Vagina (tissue), 2 donors: ENCODE data around the gene EWSR1.
A peak's percentile ranks its signal among the peaks of the same experiment; 100 is the strongest.

ENCODE experiments used
- POLR2AphosphoS5 ChIP-seq, 2 donors: sonication (generic); formaldehyde crosslinking; IDR thresholded peaks; one replicate each; pipeline ENCODE4 v1.9.0; 2017; ENCODE audit warnings: antibody characterized with exemption in 2 of 2, mild to moderate bottlenecking in 2 of 2, low read depth in 1 of 2; ENCODE audit not compliant: insufficient read depth in 1 of 2
- TF ChIP-seq, protein P1 (sequence below), 3 experiments: fragments of 450-650 bp in 2 of 3; fragments of 200-600 bp in 1 of 3; sonication (generic) in 1 of 3; IDR thresholded peaks; one replicate each; pipeline ENCODE4 v1.5.1; 2017 to 2019; ENCODE audit warnings: antibody characterized with exemption in 3 of 3, mild to moderate bottlenecking in 2 of 3, moderate library complexity in 2 of 3

- TF ChIP-seq, protein P1, sequence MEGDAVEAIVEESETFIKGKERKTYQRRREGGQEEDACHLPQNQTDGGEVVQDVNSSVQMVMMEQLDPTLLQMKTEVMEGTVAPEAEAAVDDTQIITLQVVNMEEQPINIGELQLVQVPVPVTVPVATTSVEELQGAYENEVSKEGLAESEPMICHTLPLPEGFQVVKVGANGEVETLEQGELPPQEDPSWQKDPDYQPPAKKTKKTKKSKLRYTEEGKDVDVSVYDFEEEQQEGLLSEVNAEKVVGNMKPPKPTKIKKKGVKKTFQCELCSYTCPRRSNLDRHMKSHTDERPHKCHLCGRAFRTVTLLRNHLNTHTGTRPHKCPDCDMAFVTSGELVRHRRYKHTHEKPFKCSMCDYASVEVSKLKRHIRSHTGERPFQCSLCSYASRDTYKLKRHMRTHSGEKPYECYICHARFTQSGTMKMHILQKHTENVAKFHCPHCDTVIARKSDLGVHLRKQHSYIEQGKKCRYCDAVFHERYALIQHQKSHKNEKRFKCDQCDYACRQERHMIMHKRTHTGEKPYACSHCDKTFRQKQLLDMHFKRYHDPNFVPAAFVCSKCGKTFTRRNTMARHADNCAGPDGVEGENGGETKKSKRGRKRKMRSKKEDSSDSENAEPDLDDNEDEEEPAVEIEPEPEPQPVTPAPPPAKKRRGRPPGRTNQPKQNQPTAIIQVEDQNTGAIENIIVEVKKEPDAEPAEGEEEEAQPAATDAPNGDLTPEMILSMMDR (IDR thresholded peaks at IDR 0.05) = no peak
- TF ChIP-seq POLR2AphosphoS5 (IDR thresholded peaks at IDR 0.05; ENCODE audit: insufficient read depth in 1 of 2, low read depth in 1 of 2) = peak in 1 of 2 donors; percentile 40
These were observed 62.7 kb downstream of the EWSR1 start for GRCh38 chr22:29330753-29331152.
